GM18526 (cell line): ENCODE results near the gene TNNT2.

Source experiments
- POLR2A ChIP-seq: IDR thresholded peaks from 3 replicates; pipeline ENCODE4 v1.6.1; 2011; ENCODE audit not compliant: insufficient read length; ENCODE audit errors: extremely low read depth

Gene TNNT2

DNA sequence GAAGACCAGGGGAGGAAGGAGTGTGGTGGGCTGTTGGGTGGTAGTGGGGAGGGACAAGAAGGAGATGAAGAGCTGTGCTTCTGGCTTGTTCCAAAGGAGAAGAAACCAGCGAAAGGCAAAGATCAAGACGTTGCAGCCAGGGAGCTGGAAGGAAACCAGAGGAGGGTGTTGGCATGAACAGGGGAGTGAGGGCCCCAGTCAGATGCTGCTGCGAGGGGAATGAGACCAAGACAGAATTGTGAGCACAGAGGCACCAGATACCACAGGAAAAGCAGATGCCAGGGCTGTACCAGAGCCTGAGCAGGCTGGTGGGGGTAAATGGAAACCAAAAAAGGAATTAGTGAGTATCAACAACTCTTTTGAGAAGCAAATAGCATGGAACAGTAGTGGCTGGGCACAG is 15.6 kb upstream of the TNNT2 start:
- no peak for TF ChIP-seq POLR2A

DNA sequence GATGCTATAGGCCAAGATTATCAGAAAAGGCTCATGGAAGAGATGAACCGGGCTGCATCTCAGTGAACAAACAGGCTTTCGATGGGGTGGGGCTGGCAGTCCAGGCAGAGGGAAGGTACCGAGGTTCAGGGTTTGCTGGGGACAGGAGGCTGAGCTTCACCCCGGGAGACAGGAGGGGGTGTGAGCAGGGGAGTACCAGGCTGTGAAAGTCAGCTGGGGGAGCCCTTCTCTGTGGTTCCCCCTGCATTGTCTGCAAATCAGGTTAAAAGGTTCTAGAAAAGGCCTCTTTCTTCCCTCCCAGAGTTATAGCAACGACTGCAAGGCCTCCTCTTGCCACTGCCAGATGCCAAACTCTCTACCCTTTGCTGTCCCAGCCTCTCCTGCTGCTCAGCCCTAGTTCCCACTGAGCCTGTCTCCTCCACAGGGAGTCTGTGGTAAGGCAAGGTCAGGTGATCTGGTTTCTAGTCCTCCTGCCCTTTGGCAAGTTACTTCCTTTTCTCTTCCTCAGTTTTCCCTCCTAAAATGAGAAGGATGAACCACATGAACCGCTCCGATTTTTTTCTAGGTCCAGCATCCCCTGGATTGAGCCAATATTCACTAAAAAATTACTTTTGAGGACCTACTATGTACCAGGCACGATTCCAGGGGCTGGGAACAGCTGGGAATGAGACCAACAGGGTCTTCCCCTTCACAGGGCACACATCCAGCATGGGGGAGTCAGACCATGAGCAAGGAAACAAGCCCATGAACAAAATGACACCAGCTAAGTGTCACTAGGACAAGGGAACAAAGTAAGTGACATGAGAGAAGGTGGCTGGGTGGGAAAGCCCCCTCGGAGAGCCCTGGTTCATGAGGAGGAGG is 14.4 kb upstream of the TNNT2 start:
- TF ChIP-seq POLR2A = no peak

DNA sequence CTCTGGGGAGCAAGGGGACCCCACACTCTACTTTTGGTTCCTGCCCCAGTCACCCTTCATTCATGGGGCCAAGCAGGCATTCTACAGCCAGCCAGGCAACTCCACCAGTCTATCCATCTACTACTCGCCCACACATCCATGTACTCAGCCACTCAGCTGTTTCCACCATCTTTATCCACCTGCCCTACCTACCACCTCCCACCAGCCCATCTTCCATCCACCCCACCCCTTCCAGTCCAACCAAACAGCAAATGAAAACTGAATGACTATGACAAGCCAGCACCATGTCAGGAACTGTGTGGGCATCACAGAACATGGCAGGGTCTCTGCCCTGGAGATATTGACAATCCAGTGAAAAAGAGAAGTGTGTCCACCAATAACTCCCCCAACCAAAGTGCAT is 13.7 kb upstream of the TNNT2 start:
- no peak for TF ChIP-seq POLR2A

DNA sequence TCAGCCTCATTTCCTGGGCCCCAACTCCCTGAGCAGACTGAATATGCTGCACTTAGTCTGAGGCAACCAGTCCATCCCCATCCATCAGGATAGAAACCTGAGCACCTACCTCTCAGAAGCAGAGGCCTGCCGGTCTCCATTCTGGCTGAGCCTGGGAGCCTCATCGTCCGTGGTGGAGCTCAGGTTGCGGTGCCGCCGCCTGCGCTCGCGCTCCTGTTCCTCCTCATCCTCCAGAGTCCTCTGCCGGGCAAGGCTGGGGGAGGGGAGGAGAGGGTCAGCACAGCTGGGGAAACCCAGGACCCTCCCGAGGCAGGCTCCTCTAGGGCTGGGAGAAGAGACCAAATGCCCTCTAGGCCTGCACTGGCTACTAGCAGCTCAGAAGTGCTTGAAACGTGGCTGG is 11.6 kb upstream of the TNNT2 start:
- TF ChIP-seq POLR2A = no peak

GRCh38 chr1:201386208-201386607 is 8.7 kb upstream of the TNNT2 start:
- TF ChIP-seq POLR2A = no peak

GRCh38 chr1:201385299-201385891 is 7.9 kb upstream of the TNNT2 start:
- no peak for TF ChIP-seq POLR2A

DNA sequence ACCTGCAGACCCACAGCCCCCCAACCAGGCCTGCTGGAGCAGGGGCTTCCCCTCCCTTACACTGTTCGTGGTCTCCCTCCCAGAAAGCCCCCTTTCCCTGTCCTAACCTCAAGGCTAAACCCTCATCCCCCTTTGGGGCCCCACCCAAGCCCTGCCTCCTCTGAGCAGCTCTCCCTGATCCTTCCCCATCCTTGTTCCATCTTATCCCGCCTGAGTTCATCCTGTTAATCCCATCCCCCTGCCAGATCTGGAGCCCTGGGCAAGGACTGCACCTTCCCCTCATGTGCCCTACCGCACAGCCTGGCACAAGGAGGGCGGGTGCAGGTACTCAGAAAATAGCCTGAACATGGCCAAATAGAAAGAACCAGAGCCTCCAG is 6.9 kb upstream of the TNNT2 start:
- TF ChIP-seq POLR2A = no peak

DNA sequence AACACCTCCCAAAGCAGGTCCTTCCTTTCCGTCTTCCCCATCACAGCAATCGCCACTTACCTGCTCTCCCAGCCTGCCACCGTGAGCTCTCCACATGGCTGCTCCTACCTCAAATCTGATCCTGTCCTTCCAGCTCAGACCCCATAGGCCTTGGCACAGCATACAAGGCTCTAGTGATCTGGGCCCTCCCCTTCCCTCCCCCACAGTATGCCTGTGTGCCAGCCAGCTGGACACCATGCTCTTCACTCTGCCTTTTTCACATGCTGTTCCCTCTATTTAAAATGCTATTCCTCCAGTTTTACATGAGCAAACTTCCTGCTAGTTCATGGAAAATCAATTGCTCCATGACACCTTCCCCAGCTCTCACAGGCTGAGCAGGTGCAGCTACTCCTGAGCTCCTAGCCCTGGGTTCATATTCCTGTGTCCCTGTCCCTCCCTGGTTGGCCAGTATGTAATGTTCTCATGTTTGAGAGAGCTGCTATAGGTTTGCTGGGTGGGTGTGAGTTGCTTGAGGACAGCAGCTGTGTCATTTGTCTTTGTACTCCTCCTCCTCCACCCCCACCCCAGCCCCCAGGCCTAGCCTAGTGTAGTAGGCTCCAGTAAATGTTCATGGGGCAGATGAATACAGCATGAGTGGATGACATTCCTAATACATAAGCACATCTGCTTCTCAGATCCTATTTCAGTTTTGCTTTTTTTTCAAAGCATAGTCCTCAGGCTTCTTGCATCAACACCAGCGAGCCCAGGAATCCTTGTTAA is 6.3 kb upstream of the TNNT2 start:
- no peak for TF ChIP-seq POLR2A

- TF ChIP-seq POLR2A = no peak
These were observed 3.6 kb upstream of the TNNT2 start for GRCh38 chr1:201381130-201381529.

- no peak for TF ChIP-seq POLR2A
These were observed 2.3 kb upstream of the TNNT2 start for GRCh38 chr1:201379733-201380242.

GRCh38 chr1:201378804-201379203 is 1.3 kb upstream of the TNNT2 start:
- no peak for TF ChIP-seq POLR2A

DNA sequence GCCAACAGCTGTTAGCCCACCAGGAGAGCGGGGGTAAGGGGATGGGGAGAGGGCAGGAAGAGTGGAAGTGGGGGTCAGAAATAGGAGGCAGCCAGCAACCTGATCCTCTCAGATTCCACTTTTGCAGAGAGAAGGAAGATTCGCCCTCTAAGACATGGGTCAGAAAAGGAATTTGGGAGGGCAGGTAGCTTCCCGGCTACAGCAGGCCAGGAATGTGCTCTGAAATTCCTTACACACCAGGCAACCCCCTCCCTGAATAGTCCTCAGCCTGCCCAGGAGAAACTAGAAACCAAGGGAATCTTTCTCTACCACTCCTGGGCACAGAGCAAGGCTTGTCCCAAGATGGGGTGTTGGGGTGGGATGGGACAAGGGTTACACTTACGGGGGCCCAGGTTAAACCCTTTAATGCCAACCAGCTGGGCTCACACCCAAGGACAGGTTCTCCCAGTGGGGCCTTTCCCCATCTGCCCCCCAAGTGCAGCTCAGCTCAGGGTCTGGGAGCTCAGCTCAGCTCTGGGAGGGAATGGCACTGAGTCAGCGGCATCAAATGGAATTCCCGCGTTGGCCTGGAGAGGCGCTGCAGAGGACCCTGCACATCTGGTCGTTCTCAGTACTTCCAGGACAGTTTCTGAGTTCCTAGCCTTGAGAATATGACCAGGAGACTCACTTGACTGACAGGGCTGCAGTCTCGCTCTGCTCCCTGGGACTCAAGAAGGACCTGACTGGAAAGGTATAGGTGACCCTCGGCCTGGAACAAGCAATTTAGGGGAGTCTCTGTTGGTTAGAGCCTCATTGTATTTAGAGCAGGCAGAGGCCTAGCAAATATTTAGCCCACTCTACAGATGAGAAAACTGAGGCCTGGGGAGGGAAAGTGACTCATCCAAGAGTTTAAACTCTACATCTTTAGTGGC is 761 bp downstream of the TNNT2 start:
- TF ChIP-seq POLR2A = no peak

DNA sequence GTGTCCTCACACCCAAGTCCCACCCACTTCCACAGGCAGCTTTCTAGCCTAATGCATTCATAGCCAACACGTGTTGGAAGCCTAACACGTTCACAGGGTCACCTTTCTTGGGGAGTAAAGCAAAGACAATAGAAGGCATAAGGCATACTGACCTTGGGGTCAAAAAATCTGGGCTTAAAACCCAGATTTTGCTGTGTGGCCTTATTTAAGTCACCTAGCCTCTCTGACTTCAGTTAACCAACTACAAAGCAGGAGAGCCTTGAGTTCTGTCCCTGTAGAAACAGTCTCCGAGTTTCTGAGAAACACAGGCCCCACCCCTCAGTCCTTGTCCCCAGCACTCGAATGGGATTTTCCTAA is 1.4 kb downstream of the TNNT2 start:
- TF ChIP-seq POLR2A = no peak

DNA sequence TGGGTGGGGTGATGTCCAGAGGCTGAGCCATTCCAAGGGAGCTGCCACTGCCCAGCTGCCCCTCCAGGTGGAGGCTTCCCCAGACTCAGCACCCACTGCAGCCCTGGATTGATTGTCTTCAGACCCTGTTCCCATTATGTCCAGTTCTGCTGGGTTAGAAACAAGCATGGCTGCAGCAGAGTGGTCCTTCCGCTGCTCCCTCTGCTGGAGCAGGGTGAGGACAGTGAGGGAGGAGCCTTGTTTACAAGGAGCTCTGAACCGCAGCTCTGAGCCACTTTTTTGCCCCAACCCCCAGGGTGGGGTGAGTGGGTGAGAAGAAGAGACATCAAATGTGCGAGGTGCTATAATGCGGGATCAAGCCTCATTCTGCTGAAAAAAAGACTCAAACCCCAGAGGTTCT is 2.3 kb downstream of the TNNT2 start:
- TF ChIP-seq POLR2A = no peak

DNA sequence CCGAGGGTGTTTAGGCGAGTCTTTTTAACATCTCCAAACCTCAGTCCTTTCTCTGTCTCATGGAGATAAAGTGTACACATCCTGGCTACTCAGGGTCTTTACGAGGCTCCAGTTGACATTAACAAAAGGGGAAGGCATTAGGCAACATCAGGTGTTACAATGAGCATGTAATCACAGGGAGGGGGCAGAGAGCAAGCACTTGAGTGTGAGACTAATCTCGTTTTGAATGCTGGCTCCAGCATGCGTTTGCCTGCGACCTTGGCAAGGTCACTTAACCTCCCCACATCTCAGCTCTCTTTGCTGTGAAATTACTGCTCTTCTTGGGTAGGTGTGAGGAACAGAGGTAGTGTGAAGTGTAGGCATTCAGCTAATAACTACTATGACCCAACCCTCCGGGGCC is 3.1 kb downstream of the TNNT2 start:
- TF ChIP-seq POLR2A = no peak
